Neural cell (in vitro differentiated cells): Measurements from ENCODE around the gene IDH3B.

Experiments used
- EP300 ChIP-seq: fragments of 450-650 bp; conservative IDR thresholded peaks from 2 replicates; pipeline ENCODE4 v1.6.1; 2014; ENCODE audit warnings: antibody characterized with exemption, mild to moderate bottlenecking, moderate library complexity; ENCODE audit not compliant: poor library complexity, severe bottlenecking
- TAF1 ChIP-seq: IDR thresholded peaks from 2 replicates; pipeline ENCODE4 v1.6.1; 2012; ENCODE audit warnings: low read depth

DNA sequence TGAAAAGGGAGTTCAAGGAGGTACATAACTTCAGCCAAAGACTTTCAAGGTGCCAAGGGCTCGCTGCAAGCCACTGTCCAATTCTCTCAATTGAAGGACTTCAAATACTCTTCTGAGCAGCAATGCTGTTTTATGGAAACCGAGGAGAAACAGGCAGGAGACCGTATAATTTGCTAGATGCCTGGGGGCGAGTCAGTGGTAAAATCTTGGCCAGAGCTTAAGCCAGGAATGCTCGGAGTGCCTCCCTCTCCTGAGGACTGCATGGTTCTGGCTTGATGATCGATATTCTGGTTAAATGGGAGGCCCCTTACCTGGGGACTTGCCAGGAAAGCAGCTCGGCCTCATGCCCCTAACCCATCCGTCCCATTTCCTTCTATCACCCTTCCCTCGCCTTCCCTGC is 47.4 kb downstream of the IDH3B start:
- TF ChIP-seq EP300 (no peak), TAF1 (no peak)
